ENCODE results near the gene NAA15.
"Not testable (repeated sequence)": the region's sequence is repeated elsewhere in the genome, so short reads cannot be mapped to it uniquely, and the experiment has no call there.

Gene NAA15

DNA sequence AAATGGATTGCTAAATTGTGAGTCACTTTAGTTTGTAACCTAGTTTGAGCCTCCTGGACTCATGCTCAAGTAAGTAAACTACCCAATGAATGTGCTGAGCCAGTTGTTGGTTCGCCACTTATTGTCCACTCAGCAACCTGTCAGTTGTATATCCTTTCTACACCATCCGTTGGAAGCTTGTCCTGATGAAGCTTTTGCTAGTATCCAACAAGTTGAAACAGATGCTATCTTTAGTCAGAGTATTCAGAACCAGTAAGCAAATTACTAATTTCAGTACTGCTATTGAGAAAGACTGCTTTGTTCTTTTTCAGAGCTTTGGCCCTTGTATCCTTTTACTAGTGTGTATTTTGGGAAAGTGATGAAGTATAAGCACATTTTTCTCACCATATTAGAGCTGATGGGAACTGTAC, 4.3 kb upstream of the NAA15 start:
- DNase-seq (ENCODE audit: low read depth in 3 of 3): no peak

DNA sequence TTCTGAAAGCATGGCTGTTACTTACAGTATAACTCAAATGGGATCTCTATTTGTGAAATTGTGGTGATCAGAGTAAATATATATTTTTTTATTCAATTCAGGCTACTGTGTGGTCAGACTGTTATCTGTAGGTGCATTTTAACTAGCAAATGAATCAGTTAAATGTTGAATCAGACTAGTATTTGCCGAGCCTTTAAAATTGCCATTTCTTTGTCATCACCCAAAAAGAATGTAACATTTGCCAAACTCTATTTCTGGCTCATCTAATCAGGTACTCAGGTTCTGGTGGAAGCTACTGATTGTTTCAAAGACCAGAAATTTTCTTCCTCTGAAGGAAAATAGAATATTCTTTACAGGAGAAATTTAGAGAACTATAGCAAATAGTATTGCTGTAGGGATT, 1.8 kb upstream of the NAA15 start:
- no peak for DNase-seq (ENCODE audit: low read depth in 3 of 3)

DNA sequence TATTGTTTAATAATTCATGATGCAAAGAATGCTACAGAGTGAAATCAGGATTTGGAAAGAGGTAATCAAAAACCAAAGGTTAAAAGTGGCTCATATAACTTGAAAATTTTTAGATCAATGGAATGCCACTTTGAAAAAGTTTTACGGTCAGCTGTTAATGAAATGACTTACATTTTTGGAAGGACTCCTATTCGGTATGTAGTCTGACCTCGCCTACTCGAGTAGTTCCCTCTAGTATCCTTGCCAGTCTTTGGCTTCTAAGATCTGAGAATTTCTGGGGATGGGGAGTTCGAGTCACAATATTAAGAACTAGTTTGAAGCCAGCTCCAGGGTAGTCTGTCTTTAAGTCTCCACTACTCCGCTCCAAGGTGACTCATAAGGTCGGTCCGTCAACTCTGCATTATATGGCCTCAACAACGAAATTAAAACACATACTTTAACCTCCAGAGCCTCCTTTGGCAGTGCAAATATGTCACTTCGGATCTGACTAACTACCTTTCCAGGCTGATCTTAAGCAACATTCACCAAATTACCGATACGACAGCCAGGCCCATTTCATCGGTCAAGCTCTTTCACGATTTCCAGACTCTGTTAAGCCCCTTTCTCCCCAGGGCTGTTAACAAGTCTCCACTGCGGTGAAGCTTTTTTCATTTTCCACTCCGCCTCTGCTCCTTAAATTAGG, 733 bp upstream of the NAA15 start:
- no peak for DNase-seq (ENCODE audit: low read depth in 3 of 3)

DNA sequence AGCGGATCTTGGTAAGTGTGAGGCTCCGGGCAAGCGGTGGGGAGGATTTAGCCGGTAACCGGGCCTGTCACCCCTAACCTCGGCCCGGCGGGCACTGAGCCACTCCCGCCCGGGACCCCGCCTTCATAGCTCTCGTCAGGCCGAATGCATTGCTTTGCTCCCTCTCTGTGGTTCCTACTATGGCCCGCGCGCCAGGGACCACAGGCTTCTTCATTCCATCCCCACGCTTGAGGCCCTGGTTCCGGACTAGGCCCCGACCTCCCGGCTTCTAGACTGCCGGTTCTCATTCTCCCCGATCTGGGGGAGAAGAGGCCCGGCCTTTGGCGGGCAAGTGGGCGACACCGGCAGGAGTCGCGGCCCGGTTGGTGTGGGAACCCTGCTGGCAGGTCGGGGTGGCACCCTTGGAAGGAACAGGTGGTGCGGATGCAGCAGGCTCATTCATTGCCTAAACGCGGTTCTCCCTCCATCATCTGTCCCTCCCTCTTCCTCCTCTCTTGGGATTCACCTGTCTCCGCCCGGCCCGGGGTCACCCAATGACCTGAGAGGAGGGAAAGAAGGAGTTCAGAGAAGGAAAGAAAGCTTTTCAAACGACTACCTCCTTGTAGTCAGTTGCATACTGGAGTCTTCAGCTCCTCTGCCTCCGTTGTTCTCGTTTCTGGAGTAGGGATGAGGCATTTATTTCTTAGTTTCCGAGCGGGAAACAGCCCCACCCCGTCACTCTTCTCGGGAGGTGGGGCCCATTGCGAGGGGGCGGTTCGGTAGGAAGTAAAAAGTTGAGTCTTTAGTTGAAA, 711 bp downstream of the NAA15 start, which contains the start of gene NDUFC1:
Gene NDUFC1 (minus strand): TSS at position 657 of the 791 bp plus-strand sequence. CDS start 6,679 bp downstream, outside the sequence.
- peak; percentile 34 to 65 (median 50) for DNase-seq (ENCODE audit: low read depth in 3 of 3)

DNA sequence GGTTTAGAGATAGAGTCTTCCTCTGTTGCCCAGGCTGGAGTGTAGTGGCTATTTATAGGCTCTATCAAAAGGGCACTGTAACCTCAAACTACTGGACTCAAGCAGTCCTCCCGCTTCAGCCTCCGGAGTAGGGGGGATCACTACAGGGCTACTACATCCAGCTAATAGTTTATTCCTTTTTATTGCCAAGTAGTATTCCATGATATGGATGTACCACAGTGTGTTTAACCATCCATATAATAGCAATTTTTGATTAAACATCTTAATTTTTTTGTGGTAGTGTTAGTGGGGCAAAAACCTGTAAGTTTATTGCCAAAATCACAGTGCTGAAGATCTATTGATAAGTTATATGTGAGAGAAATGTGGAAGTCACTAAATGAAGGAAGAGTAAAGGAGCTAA, 3.6 kb downstream of the NAA15 start:
- no peak for DNase-seq (ENCODE audit: low read depth in 3 of 3)

DNA sequence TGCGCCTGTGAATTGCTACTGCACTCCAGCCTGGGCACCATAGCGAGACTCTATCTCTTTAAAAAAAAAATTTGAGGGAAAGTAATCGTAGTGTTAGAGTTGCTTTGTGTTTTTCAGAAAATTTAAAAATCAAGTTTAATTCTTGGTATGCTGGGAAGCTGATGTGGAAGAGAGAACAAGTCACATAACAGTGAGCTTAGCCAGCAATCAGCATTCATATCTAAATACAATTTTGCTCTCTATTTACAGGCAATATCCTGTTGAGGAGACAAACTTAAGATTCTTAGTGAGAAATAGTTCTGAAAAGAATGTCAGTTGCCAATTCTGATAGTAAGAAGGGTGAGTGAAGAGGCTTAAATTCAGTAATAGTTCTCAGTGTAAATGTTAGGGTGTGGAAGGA, 10.6 kb downstream of the NAA15 start:
- no peak for DNase-seq (ENCODE audit: low read depth in 3 of 3)

DNA sequence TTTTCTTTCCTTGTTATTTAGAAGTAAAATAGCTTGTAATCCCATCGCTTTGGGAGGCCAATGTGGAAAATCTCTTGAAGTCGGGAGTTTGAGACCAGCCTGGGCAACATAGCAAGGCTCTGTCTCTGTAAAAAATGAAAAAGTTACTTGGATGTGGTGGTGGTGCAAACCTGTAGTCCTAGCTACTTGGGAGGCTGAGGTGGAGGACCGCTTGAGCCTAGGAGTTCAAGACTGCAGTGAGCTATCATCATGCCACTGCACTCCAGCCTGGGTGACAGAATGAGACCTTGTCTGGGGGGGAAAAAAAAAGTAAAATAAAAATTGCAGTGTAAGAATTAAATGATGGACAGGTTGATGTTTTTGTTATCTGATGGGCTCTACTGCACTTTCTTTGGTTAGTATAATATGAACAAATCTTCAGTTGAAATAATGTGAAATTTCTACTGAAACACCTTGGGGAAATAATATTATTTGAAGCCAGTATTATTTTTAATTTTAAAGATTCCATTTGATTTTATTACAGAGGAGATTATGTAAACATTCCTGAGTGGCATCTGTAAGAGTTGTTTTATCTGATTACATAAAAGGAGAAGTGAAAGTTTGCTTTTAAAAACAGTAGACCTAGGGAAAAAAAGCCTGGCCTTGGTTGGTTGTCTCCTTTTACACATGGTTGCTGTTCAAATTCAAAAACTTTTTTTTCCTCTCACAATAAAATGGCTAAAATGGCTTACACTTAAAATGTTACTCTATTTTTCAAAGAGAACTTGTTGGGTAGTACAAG, 11.4 kb downstream of the NAA15 start:
- no peak for DNase-seq (ENCODE audit: low read depth in 3 of 3)

DNA sequence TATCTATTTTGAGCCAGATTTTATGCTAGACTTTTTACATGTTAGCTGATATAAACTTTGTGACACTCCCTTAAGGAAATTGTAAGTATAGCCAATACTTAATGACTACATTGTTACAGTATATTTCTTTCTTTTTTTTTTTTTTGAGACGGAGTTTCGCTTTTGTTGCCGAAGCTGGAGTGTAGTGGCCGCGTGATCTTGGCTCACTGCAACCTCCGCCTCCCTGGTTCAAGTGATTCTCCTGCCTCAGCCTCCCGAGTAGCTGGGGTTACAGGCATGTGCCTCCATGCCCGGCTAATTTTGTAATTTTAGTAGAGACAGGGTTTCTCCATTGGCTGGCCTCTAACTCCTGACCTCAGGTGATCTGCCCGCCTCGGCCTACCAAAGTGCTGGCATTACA, 12.1 kb downstream of the NAA15 start:
- DNase-seq (ENCODE audit: low read depth in 3 of 3): not testable (repeated sequence)

DNA sequence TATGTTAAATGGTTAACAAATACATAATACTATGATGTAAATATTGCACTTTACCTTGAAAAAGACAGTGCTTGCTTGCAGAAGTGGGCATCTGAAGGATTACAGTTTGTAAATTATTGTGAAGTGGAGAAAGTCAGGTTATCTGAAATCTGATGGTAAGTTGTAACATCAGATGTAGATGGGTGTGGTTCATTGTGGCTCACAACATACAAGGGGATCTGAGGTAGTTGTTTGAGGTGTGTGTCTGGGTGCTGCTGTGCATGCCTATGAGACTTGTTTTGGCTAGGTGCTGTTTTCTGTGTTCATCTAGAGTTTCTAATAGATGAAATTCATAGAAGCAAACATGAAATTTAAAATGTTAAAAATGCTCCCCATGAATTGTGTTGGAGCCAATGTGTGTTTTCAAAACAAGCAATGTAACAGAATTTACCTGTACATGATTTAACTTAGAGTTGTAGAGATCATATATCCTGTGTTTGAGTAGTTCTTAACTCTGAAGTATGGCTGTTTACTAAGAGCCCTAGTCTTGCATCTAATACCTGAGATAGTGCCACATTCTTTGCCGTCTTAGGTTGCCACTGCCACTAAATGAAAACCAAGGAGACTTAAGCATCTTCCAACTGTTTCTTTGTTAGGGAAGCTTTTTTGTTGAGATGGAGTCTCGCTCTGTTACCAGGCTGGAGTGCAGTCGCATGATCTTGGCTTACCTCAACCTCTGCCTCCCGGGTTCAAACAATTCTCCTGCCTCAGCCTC, 12.9 kb downstream of the NAA15 start:
- no peak for DNase-seq (ENCODE audit: low read depth in 3 of 3)

DNA sequence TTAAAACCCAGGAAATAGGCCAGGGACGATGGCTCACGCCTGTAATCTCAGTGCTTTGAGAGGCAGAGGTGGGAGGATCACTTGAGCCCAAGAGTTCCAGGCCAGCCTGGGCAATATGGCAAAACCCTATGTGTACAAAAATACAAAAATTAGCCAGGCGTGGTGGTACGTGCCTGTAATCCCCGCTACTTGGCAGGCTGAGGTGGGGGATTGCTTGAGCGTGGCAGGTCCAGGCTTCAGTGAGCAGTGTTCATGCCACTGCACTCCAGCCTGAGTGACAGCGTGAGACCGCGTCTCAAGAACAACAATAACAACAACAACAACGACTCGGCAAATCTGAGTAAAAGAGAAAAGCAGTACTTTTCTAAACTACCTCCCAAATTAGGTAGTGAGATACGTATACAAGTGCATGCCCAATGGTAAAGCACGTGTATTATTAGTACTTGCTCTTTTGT, 13.9 kb downstream of the NAA15 start:
- no peak for DNase-seq (ENCODE audit: low read depth in 3 of 3)

DNA sequence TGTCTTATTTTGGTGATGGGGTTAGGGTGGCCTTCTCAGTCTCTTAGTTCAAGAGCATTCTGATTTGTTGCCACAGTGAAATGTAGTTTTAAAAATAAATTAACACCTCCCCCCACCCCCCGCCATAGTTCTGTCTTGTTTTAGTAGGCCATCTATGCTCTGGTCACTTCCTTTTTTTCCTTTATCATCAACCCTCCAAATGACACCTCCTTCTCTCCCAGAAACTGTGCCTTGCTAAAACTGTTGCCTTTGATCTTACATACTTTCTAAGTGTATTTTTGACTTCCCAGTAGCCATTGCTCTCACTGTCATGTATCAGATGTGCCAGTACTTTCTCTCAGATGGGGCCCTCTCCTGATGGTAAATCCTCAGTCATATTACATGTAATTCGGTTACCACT, 15.4 kb downstream of the NAA15 start:
- no peak for DNase-seq (ENCODE audit: low read depth in 3 of 3)

DNA sequence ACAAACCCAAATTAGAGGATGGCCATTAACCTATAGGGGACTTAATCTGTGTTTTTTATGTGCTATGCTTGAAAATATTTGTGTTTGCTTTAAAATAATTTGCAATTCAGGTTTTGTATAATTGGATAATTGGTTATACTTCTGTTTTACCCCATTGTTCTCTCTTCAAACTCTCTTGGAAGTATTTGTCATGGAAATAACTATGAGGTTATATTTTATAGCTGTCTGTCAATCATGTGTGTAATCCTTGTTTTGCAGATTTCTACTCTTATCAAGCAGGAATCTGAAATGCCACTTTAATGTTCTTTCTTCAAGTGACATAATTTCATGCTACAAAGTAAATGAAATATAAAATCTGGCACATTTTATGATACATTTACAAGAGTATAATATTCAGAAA, 16.3 kb downstream of the NAA15 start:
- DNase-seq (ENCODE audit: low read depth in 3 of 3): no peak

DNA sequence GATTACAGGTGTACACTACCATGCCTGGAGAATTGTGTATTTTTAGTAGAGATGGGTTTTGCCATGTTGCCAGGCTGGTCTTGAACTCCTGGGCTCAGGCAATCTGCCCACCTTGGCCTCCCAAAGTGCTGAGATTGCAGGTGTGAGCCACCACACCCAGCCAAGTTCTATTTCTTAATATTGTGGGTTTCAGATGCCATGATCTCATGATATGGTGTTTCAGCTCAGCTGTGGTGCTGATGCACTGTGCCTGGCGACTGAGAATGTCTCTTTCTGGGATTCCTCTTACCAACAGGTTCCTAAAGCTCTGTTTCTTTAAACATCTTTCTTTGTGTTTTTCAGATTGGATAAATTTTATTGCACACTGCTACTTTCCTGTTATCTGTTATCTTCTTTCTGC, 18.3 kb downstream of the NAA15 start:
- no peak for DNase-seq (ENCODE audit: low read depth in 3 of 3)

DNA sequence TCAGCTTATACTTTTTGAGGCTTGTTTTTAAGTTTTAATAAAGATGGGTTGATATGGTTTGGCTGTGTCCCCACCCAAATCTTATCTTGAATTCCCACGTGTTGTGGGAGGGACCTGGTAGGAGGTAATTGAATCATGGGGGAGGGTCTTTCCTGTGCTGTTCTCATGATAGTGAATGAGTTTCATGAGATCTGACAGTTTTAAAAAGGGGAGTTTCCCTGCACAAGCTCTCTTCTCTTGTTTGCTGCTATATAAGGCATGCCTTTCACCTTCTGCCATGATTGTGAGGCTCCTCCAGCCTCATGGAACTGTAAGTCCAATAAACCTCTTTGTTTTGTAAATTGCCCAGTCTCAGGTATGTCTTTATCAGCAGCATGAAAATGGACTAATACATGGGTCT, 20.8 kb downstream of the NAA15 start:
- not testable (repeated sequence) for DNase-seq (ENCODE audit: low read depth in 3 of 3)

DNA sequence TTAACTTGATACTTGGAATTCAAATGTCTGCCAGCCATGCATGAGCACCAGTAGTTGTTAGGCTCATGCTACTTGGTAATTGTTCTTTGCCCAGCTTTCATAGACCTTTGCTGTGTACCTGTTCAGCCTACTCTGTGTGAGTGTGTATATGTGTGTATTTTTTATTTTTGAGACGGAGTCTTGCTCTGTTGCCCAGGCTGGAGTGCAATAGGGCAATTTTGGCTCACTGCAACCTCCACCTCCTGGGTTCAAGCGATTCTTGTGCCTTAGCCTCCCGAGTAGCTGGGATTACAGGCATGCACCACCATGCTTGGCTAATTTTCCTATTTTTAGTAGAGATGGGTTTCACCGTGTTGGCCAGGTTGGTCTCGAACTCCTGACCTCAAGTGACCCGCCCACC, 21.2 kb downstream of the NAA15 start:
- not testable (repeated sequence) for DNase-seq (ENCODE audit: low read depth in 3 of 3)

DNA sequence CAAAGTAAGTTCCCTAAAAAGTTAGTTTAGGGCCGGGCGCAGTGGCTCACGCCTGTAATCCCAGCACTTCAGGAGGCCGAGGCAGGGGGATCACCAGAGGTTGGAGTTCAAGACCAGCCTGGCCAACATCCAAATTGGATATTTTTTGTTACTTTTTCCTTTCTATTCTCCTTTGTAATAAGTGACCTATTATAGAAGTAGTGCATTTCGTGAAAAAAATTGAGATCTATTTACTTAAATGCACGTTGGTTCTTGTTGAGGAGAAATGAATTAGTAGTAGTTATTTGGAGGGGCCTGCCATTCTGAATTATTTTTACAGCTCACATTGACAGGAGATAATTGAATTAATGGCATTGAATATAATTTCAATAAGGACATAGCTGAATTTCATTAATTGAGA, 23.3 kb downstream of the NAA15 start:
- DNase-seq (ENCODE audit: low read depth in 3 of 3): no peak

DNA sequence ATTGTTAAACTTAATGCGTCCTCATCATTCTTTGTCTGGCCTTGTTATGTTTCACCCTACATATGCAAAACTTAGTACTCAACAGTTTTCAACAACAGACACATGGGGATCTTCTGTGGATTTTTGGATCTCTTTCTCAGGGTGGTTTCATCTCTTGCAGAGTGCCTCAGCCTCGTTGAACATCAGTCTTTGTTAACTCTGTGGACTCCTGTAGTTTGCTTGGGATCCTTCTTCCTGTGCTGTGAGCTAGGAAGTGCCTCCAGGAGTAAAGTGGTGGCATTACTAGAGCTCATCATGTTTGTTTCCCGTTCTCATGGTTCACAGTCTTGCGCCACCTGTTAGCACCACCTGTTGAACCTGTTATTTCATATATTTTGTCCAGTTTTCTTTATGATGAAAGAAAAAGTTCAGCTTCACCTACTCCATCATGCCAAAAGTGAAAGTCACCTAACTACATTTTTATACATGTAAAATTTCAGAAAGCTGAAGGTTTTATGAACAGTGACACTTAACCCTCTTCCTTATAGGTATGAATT, 28.4 kb downstream of the NAA15 start:
- no peak for DNase-seq (ENCODE audit: low read depth in 3 of 3)

DNA sequence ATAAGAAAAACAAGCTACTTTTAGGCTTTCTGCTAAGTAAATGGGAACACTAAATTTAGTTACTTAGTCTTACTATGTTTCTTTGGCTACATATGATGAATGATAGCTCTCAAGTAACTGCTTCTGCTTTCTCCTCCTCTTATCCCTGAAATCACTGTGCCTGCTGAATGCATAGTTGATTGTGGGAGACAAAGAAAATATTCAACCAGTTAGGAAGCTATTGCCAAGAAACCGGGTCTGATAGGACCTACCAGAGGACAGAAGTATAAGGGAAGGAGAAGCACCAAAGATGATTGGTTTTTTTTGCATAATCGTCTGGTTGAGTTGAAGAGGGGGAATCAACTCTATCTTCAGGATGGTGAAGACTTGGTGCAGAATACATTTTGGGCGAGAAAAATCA, 29.0 kb downstream of the NAA15 start:
- DNase-seq (ENCODE audit: low read depth in 3 of 3): no peak

DNA sequence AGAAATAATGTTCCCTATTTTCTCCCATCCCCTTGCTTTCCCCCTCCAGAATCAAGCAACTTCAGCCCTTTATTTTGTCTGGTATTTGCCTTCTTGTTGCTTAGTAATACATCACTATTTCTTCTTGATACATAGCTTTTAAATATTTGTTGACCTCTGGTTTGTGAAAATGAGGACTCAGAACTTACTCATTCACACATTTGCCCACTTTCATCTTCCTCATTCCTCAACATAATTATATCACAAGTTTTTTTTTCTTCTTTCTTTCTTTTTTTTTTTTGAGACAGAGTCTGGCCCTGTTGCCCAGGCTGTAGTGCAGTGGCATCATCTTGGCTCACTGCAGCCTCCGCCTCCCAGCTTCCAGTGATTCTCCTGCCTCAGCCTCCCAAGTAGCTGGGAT, 29.9 kb downstream of the NAA15 start:
- DNase-seq (ENCODE audit: low read depth in 3 of 3): no peak

DNA sequence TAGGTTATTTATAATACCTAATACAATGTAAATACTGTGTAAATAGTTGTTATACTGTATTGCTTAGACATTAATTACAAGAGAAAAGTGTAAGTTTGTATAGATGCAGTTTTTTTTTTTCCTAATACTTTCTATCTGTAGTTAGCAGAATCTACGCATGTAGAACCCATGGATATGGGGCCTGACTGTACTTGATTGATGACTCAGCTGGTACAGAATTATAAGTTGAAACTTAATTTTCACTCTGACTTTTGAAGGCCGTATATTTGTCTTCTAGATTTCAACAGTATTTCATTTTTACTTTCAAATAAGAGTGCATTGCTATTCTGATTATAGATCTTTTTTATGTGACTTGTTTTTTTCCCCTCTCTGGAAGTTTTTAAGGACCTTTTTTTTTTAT, 31.7 kb downstream of the NAA15 start:
- no peak for DNase-seq (ENCODE audit: low read depth in 3 of 3)

DNA sequence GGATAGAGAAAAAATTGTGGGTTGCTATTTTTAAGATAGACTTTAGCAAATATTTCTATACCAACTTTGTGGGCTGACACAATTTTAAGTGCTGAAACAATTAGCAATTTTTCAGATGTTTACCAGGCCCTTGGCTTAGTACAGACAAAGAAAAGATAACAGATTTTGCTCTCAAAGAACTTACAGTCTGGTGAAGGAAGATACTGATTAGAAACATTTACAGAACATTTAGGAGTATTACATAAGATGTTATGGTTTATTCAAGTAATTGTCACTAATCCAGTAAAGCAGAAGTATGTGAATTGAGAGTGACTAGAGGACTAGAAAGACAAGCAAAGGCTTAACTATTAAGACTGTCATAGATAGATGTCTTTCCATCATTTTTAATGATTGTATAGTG, 36.3 kb downstream of the NAA15 start:
- no peak for DNase-seq (ENCODE audit: low read depth in 3 of 3)

Data from stimulated activated CD4-positive, alpha-beta T cell treated with anti-CD3 and anti-CD28 coated beads, TNF-alpha, amount 100 ng/mL, for 24 hours (primary cell).